TTC549 (cell line): ENCODE results near the gene ELAVL2.

Experiments
- FAIRE-seq: peaks from 2 replicates; lab custom pipeline; 2012; peaks lifted over from hg19 to GRCh38; lab: Jason Lieb, UNC

ELAVL2 gene

DNA sequence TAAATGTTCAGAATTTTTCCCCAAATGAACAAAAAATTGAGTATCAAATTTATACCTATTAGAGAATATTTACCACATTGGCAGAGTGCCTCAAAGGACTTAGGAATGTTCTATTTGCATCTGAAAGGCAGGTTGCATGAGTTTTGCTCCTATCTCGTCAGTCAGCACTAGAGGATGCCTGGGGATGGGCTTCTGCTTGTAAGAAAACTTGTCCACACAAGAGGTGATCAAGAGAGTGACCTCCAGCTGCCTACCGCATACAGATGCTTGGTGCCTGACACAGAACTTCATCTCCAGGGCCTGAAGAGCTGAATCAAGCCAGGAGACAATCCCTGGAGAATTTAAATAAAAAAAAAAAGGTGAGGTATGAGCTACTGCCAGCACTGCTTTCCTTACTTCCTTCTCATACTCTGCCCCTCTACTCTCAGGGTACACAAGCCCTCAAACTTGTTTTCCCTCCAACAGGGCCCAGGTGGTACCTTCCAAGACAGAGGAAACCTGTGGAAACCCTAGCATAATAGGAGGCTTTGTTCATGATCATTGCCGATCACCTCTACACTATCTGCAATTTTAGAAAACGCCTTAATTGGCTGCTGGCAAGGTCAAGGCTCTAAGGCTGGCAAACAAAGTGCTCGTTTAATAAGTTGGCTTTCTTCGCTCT, 166.6 kb downstream of the ELAVL2 start:
- FAIRE-seq = no peak

DNA sequence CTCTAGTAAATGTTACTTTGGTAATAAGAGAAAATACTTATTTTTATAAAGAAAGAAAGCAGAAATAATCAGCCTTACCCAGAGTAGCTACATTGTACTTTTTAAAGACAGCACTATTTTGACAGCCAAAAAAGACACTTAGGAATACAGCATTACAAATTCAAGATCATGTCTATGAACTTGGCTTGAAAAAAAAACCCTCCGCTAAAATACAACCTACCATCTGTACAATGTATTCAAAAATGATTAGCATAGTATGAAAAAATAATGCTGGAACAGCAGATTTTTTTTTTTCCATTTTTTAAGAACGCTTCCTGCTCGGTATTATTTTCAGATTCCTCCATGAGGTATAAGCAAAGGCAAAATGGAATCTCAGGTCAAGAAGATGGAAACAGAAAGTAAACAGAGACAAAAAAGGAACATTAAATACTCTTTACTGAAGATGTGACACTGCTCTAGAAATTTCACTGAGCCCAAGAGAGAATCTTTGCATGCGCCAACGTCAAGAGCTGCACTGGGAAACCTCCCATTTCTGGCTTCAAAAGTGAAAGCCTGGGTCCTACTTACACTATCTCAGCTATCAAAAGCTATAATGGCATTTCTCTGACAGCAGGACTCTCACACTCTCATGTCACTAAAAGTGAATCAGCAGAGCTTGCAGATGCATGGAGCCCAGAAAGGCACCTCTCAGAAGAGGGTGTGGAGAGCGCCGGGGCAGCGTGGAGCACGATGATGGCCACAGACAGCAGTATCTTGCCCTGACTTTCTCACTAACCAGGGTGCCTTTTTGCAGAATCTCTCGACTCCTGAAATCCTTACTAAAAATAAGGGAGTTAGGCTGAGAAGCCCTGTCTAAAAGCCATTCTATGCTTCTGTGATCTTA, 167.4 kb downstream of the ELAVL2 start:
- FAIRE-seq = no peak

DNA sequence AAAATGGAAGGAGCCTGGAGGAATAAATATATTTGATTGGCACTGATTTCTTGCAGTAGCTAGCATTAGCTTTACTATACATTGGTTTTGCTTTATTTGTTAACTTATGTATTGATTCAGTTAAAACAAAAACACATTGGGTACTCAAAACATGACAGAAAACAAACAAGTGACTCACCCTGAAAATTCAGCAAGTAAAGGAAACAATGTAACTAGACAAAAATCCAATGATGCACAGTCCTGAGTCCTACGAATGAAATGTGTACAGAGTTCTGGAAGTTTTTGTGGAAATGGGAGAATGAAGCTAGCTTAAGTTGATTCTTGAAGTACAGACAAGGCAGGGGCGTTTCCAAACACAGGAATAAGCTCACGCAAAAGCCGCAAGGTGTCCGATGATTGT, 175.0 kb downstream of the ELAVL2 start:
- no peak for FAIRE-seq

DNA sequence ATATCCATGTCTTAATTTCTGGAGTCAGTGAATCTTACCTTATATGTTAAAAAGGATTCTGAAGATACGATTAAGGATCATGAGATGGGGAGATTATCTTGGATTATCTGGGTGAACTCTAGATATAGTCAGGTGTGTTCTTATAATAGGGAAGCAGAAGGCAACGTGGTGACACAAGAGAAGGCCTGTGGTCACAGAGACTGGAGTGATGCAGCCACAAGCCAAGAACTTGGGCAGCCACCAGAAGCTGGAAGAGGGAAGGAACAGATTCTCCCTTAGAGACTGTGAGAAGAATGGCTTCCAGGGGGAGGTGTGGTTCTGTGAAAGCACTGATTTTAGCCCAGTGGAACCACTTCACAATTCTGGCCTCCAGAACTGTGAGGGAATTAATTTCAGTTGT, 177.4 kb downstream of the ELAVL2 start:
- FAIRE-seq = no peak

DNA sequence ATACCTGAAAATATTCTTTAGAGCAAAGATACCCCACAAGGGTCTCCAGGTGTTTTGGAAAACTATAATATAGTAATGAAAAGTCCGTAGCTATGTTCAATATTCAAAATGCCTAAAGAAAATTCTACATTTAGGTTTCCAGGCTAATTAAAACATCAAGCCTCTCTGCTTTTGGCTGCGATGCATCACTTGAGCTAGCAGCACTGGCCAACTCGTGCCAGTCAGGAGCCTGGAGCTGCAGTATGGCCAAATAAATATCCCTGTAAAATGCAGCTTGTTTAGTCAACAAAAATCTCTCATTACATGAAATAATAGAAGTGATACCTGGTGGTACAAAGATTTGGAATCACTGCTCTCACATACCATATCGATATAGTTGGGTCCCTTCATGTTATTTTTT, 181.1 kb downstream of the ELAVL2 start:
- no peak for FAIRE-seq

DNA sequence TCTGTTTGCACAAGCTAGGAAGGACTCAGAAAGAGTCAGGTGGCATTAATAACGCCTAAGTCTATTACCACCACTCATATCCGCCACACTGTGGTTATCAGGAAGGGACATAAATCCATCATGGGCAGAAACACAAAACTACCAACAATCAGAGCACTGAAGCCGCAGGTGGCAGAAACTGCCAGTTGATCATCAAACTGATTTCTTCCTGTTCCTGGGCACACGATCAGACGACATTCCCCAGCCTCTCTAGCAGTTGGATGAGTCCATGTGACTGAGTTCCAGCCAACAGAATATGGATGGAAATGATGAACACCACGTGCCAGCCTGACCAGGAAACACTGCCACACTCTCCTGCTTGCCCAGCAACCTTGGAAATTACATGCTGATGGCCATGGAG, 181.7 kb downstream of the ELAVL2 start:
- no peak for FAIRE-seq

DNA sequence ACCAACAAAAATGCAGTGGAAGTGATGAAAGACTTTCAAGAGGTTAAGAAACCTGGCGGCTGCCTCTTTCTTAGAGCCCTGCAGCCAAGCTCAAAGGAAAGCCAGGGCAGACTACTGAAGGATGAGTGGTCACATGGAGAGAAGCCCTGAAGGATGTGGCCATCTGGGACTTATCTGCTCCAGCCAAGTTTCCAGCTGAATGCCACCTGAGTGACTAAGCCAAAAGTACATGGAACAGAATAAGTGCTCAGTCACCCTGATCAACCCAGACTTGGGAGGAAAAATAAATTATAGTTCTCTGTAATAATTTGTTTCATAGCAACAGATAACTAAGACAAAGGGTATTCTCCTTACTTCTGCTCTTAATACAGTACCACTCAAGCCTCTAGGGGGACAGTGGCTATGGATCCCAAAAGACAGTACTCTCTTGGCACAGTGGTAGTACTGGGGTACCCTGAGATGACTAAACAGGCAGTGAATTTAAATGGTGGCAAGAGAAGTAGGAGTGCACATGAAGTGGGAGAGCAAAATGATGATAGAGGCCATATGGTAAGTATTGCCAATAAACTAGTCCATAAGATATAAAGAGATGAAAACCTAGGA, 182.3 kb downstream of the ELAVL2 start:
- no peak for FAIRE-seq
